ENCODE measurements around the gene KCNAB2.

The KCNAB2 gene

DNA sequence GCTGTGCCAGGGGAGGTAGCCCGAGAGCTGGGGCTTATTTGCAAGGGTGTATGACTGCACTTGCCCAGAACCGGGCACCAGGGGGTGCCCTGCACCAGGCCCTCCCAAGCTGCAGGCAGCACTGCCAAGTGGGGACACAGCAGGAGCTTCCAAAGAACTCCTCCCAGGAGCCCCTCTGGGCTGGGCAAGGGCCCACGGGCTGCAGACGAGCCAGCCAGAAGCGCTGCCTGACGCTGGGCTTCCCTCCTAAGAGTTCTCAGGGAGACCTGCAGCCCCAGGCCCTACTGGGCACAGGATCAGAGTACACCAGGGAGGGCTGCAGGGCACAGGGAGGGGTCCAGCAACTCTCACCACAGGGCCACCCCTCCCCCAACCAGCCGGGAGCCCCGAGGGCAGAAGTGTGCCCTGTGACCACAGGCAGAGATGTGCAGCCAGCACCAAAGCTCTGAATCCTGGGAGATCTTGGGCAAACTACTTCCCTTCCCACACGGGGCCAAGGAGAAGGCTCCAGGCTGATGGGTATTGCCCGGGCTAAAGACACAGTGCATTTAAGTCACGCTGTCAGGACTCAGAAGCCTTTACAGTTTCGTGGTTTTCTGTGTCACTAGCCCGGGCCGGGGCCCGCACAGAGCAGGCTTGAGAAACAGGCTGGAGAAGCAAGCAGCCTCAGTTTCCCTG is 63.4 kb downstream of the KCNAB2 start:
- H3K4me1 Mint-ChIP-seq: no peaks in the 10 kb centered on the region

DNA sequence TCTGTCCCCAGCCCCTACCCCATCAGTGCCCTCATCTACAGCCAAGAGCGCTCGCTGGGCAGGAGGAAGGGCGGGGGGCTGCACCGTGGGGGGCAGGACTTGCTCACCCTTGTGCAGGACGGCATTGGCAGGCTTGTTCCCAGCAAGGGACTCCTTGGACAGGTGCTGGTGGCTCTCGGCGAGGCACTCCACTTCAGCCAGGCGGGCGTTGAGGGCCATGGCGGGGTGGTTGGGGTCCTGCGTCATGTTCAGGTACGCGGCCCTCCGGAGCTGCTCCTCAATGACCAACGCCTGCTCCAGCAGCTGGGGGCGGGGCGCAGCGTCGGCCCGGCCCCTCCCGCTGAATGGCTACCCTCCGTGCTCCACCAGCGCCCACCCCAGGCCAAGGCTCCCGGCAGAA is 64.0 kb downstream of the KCNAB2 start:
- H3K9me3 Mint-ChIP-seq: no peaks in the 10 kb centered on the region
- H3K36me3 Mint-ChIP-seq: no peaks in the 10 kb centered on the region
- H3K27me3 Mint-ChIP-seq: peaks cover 11% of the 10 kb centered on the region
- H3K4me3 Mint-ChIP-seq: no peak overlapping the region
- no peaks in the 10 kb centered on the region for H3K4me1 Mint-ChIP-seq
- no peak overlapping the region for H3K27ac Mint-ChIP-seq

More for the DNA sequence above, 63.4 kb downstream of the KCNAB2 start:
- Mint-ChIP-seq H3K27ac (no peak overlapping the region), H3K27me3 (peaks cover 11% of the 10 kb centered on the region), H3K9me3 (no peaks in the 10 kb centered on the region), H3K4me3 (no peak overlapping the region), H3K36me3 (no peaks in the 10 kb centered on the region)

DNA sequence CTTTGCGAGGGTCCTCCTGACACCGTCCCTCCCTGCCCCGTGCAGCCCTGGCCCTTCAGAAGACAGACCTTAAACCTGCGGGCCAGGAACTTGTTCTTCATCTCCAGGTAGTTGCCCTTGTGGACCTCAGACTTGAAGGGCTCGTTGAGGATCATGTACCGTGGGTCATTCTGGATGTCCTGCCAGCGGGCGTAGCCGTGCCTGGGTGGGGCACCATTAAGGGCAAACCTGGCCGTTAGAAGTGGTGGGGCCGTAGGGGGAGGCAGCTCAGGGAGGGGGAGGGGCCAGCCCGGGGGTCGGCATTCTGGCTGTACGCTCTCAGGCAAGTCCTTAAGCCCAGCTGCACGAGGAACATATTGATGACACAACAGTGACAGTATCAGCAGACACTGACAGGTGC is 64.6 kb downstream of the KCNAB2 start:
- H3K27ac Mint-ChIP-seq: no peak overlapping the region
- no peaks in the 10 kb centered on the region for H3K4me1 Mint-ChIP-seq
- H3K9me3 Mint-ChIP-seq: no peaks in the 10 kb centered on the region
- H3K36me3 Mint-ChIP-seq: no peaks in the 10 kb centered on the region
- no peak overlapping the region for H3K4me3 Mint-ChIP-seq
- peaks cover 11% of the 10 kb centered on the region for H3K27me3 Mint-ChIP-seq

DNA sequence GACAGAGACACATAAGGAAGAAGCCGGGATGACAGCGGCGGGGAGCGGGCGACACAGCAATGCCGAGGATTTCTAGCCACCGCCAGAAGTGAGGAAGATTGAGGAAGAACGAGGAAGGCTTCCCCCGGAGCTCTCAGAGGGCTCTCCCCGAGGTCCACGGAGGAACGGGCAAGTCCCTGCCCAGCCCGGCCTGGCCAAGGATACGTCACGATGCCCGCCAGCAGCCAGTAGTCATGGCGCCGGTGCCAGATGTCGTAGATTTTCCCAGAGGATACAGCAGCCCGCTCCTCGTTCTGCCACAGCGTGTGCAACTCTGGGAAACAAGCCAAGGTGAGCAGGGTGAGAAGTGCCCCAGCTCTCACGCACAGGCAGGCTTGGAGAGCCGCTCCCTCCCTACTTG is 65.9 kb downstream of the KCNAB2 start:
- Mint-ChIP-seq H3K9me3 (no peaks in the 10 kb centered on the region), H3K36me3 (no peaks in the 10 kb centered on the region)

DNA sequence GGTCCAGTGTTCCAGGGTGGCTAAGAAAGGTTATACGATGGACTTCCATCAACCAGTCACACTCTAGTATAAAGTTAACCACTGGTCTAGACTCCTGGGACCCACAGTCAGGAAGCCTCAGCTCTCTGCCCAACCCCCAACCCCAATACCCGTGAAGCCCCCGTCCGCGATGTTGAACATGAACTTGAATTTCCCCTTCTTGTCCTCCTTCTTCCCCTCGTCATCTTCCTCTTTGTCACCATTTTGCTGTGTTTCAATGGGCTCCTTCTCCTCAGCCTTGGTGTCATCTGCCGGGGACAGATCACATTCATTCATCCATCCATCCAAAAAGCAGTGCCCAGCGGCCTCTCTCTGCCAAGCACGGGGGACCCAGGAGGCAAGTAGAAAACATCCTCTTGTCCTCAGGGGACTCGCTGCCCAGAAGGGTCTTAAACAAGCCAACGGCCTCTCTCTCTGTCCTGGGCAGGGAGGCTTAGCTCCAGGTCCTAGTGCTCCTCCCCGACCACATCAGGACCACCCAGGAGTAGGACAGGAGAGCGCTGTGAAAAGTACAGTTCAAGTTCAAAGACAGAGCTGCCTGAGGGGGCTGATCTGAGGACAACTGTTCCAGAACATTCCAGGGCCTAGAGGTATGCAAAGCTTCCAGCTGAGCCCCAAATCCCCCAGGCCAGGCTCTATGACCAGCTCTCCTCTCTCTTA is 66.5 kb downstream of the KCNAB2 start:
- Mint-ChIP-seq H3K27ac (no peak overlapping the region), H3K36me3 (no peaks in the 10 kb centered on the region), H3K4me1 (no peaks in the 10 kb centered on the region), H3K4me3 (no peak overlapping the region), H3K9me3 (no peaks in the 10 kb centered on the region), H3K27me3 (peaks cover 11% of the 10 kb centered on the region)

More for the DNA sequence above, 65.9 kb downstream of the KCNAB2 start:
- Mint-ChIP-seq H3K27ac (no peak overlapping the region), H3K27me3 (peaks cover 11% of the 10 kb centered on the region), H3K4me1 (no peaks in the 10 kb centered on the region), H3K4me3 (no peak overlapping the region)

DNA sequence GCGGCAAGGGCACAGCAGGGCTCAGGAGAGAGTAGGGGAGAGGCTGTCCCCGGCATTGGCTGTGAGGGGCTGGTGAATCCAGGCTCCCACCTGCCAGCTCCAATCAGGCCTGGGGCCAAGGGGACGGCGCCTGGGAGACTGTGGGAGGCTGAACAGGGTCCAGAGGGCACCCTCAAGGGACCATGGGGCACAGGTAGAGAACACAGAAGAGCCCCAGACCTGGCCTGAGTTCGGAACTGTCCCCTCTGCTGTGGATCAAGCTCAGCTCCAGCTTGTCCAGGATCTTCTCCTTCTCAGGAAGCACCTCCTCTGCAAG is 67.0 kb downstream of the KCNAB2 start:
- Mint-ChIP-seq H3K27ac (no peak overlapping the region), H3K27me3 (peaks cover 9% of the 10 kb centered on the region), H3K9me3 (no peaks in the 10 kb centered on the region), H3K4me1 (no peaks in the 10 kb centered on the region), H3K4me3 (no peak overlapping the region), H3K36me3 (no peaks in the 10 kb centered on the region)

DNA sequence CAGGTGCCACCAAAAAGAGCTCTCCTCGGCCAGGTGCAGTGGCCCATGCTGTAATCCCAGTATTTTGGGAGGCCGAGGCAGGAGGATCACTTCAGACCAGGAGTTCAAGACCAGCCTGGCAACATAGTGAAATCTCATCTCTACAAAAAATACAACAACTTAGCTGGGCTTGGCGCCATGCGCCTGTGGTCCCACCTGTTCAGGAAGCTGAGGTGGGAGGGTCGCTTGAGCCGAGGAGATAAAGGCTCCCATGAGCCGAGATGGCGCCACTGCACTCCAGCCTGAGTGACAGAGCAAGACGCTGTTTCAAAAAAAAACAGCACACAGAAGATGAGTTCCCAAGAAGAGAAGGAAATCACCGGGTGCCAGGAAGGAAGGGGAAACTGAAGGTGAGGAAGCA is 67.4 kb downstream of the KCNAB2 start:
- no peaks in the 10 kb centered on the region for H3K4me1 Mint-ChIP-seq
- H3K9me3 Mint-ChIP-seq: no peaks in the 10 kb centered on the region
- H3K27ac Mint-ChIP-seq: peak overlapping the region; percentile 2
- no peak overlapping the region for H3K4me3 Mint-ChIP-seq
- no peaks in the 10 kb centered on the region for H3K36me3 Mint-ChIP-seq
- H3K27me3 Mint-ChIP-seq: peaks cover 7% of the 10 kb centered on the region

DNA sequence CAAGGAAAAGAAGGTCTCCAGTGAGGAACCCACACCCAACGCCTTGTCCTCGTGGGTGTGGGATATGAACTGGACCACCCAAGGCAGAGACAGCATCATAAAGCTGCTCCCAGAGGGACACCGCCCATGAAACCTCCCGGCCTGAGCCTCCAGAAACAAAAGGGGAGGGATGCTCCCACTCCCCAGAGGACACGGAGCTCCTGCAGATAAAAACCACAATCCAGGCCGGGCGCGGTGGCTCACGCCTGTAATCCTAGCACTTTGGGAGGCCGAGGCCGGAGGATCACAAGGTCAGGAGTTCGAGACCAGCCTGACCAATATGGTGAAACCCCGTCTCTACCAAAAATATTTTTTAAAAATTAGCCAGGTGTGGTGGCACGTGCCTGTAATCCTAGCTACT is 68.1 kb downstream of the KCNAB2 start:
- H3K4me3 Mint-ChIP-seq: no peak overlapping the region
- no peak overlapping the region for H3K27ac Mint-ChIP-seq
- H3K9me3 Mint-ChIP-seq: no peaks in the 10 kb centered on the region
- no peaks in the 10 kb centered on the region for H3K36me3 Mint-ChIP-seq
- H3K4me1 Mint-ChIP-seq: no peaks in the 10 kb centered on the region
- H3K27me3 Mint-ChIP-seq: peaks cover 2% of the 10 kb centered on the region

DNA sequence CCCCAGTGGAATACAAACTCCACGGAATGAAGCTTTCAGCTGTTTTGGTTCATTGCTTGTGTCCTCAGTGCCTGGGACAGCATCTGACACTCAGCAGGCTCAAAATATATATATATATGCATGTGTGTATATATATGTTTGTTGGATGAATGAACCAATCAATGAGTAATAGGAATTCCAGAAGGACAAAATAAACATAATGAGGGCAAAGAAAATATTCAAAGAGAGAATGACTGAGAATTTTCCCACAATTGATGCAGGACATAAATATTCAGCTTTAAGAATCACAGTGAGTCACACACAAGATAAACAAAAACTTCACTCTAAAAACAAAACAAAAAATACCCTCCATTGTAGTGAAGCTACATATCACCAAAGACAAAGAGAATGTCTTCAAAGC is 70.4 kb downstream of the KCNAB2 start:
- no peaks in the 10 kb centered on the region for H3K27me3 Mint-ChIP-seq
- H3K9me3 Mint-ChIP-seq: no peaks in the 10 kb centered on the region
- no peaks in the 10 kb centered on the region for H3K36me3 Mint-ChIP-seq
- no peaks in the 10 kb centered on the region for H3K4me1 Mint-ChIP-seq
- H3K4me3 Mint-ChIP-seq: no peak overlapping the region
- H3K27ac Mint-ChIP-seq: no peak overlapping the region

DNA sequence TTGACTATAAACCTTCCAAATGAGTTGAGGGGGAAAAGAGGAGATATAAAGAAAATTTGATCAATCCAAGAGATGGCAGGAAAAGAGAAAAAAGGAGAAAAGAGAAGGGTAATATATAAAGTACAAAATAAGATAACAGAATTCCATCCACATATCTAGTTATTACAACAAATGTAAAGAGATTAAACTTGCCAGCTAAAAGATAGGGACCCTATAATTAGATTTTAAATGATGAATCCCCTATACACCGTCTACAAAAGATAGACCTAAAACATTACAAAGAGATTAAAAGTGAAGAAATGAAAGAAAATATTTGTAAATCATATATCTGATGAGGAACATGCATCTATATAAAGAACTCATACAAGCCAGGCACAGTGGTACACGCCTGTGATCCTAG is 71.4 kb downstream of the KCNAB2 start:
- H3K4me3 Mint-ChIP-seq: no peak overlapping the region
- H3K9me3 Mint-ChIP-seq: no peaks in the 10 kb centered on the region

DNA sequence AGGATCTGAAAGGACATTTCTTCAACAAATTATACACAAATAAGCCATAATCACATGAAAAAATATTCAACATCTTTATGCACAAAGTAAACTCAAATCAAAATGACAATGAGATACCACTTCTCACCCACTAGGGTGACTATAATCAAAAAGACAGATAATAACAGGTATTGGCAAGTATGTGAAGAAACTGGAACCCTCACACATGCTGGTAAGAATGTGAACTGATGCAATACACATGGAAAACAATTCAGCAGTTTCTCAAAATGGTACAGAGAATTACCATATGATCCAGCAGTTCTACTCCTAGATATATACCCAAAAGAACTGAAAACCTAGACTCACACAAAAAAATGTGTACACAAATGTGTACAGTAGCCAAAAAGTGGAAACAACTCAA is 71.9 kb downstream of the KCNAB2 start:
- no peaks in the 10 kb centered on the region for H3K36me3 Mint-ChIP-seq
- no peaks in the 10 kb centered on the region for H3K27me3 Mint-ChIP-seq
- no peak overlapping the region for H3K27ac Mint-ChIP-seq
- no peaks in the 10 kb centered on the region for H3K9me3 Mint-ChIP-seq
- no peaks in the 10 kb centered on the region for H3K4me1 Mint-ChIP-seq
- H3K4me3 Mint-ChIP-seq: no peak overlapping the region

More for the DNA sequence above, 71.4 kb downstream of the KCNAB2 start:
- Mint-ChIP-seq H3K27ac (no peak overlapping the region), H3K36me3 (no peaks in the 10 kb centered on the region), H3K4me1 (no peaks in the 10 kb centered on the region), H3K27me3 (no peaks in the 10 kb centered on the region)

DNA sequence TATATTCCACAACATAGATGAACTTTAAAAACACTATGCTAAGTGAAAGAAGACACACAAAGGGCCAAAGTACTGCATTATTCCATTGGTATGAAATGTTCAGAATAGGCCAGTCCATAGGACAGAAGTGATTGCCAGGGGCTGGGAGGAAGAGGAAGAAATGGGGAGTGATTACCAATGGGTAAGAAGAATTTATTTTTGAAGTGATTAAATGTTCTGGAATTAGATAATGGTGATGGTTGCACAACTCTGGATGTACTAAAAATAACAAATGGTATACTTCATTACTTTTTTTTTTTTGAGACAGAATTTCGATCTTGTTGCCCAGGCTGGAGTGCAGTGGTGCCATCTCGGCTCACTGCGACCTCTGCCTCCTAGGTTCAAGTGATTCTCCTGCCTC is 72.7 kb downstream of the KCNAB2 start:
- Mint-ChIP-seq H3K9me3 (no peaks in the 10 kb centered on the region), H3K4me3 (no peak overlapping the region), H3K4me1 (no peaks in the 10 kb centered on the region), H3K27ac (no peak overlapping the region), H3K36me3 (no peaks in the 10 kb centered on the region), H3K27me3 (no peaks in the 10 kb centered on the region)

DNA sequence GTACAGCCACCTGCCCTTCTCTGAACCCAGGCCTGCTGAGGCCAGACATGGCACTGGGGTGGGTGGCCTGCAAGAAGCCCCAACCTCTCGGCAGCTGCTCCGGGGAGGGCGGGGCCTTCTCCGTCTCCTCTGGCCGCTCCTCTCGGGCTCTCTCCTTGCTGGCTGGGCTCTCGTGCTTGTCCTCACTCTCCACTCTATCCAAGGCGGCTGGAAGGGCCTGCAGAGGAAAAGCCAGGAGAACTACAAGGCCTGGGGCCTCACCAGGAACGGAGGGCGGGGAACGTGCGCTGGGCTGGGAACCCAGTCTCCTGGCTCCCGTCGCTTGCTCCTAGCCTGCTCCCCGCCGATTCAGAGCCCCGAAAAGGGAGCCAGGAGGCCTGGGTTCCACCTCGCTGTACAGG is 75.3 kb downstream of the KCNAB2 start:
- no peak overlapping the region for H3K4me3 Mint-ChIP-seq
- H3K36me3 Mint-ChIP-seq: no peaks in the 10 kb centered on the region
- no peak overlapping the region for H3K27ac Mint-ChIP-seq
- H3K9me3 Mint-ChIP-seq: no peaks in the 10 kb centered on the region
- H3K4me1 Mint-ChIP-seq: no peaks in the 10 kb centered on the region
- no peaks in the 10 kb centered on the region for H3K27me3 Mint-ChIP-seq

DNA sequence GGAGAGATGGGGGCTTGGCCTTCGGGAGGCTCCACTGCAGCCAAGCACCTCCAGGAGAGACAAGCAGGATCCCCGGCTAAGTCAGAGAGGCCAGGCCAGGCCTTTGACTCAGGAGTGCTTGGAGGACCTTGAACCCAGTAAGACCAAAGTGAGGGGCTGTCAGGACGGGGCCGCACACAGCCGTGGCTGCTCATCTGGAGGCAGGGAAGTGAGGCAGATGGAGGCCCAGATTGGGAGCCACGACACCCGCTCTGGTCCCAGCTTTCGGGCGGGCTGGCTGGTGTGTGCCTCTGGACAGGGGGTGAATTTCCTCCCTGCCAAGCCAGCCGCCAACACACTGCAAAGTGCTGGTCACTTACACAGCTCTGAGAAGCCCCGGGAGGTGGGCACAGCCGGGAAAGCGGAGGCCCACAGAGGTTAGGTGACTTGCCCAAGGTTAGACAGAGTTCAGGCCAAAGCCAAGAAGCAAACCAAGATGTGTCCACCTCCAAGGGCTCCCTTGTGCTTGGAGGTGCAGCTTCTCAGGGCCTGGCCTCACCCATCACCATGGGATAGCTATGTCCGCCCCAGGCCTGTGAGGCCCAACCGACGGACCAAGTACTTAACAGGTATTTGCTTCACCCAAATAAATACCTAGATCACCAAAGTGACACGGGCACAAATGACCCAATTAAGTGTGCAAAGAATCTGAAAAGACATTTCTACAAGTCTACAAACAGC is 76.1 kb downstream of the KCNAB2 start:
- H3K4me1 Mint-ChIP-seq: peaks cover 3% of the 10 kb centered on the region
- no peaks in the 10 kb centered on the region for H3K36me3 Mint-ChIP-seq
- H3K9me3 Mint-ChIP-seq: no peaks in the 10 kb centered on the region
- no peak overlapping the region for H3K4me3 Mint-ChIP-seq
- H3K27ac Mint-ChIP-seq: no peak overlapping the region
- H3K27me3 Mint-ChIP-seq: peaks cover 2% of the 10 kb centered on the region

DNA sequence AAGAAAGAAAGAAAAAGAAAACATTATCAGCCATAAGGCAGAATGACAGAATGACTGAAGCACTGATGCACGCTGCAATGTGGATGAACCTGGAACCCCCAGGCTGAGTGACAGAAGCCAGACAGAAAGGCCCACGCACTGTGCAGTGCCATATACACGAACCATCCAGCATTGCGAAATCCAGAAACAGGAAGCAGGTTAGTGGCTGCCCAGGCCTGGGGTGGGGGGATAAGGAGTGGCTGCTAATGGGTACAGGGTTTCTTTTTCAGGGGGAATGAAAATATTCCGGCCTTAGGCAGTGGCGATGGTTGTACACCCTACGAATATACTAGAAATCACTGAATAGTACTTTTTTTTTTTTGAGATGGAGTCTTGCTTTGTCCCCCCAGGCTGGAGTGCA is 77.4 kb downstream of the KCNAB2 start:
- H3K27me3 Mint-ChIP-seq: peaks cover 2% of the 10 kb centered on the region
- H3K4me3 Mint-ChIP-seq: no peak overlapping the region
- H3K9me3 Mint-ChIP-seq: no peaks in the 10 kb centered on the region
- H3K36me3 Mint-ChIP-seq: no peaks in the 10 kb centered on the region
- no peak overlapping the region for H3K27ac Mint-ChIP-seq
- H3K4me1 Mint-ChIP-seq: peaks cover 7% of the 10 kb centered on the region

DNA sequence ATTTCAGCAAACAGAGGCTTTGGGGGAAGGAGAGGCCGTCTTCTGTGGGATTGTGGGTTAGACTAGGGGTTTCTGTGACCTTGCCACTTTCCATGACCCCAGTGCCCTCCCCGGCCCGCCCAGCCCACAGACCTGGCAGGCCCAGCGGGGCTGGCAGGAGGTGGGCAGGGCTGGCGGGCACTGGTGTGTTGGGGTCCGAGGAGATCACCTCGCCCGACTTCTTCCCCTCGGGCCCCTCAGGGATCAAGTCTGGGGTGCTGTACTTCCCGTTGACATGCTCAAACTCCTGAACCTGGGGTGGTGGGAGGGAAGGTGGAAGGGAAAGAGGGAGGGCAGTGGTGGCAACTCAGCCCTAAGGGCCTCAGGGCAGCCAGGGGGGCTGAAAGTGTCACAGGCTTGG is 78.1 kb downstream of the KCNAB2 start:
- no peaks in the 10 kb centered on the region for H3K36me3 Mint-ChIP-seq
- H3K27me3 Mint-ChIP-seq: peaks cover 2% of the 10 kb centered on the region
- no peaks in the 10 kb centered on the region for H3K9me3 Mint-ChIP-seq

More for the DNA sequence above, 78.1 kb downstream of the KCNAB2 start:
- Mint-ChIP-seq H3K4me3 (no peak overlapping the region), H3K27ac (no peak overlapping the region), H3K4me1 (peaks cover 7% of the 10 kb centered on the region)

All from activated naive CD4-positive, alpha-beta T cell treated with anti-CD3 and anti-CD28 coated beads, Interleukin-2, amount 50 U/mL, for 24 hours (primary cell).